Bronchial epithelial cell (primary cell): ENCODE results near the gene TMED5. TPM values are rescaled to one million over a fixed set of nuclear protein-coding genes. Genes with fewer than 3 reads are reported as not detected.

Experiments used
- DNase-seq: peaks from one replicate; pipeline ENCODE4 v3.0.0-alpha.2; 2010; ENCODE audit warnings: low read depth
- FAIRE-seq: peaks from 2 replicates; lab custom pipeline; 2011; peaks lifted over from hg19 to GRCh38; lab: Jason Lieb, UNC
- H3K27me3 ChIP-seq: 2 replicates; pipeline ENCODE4 v1.5.1; 2011; ENCODE audit warnings: low read length; ENCODE audit not compliant: control insufficient read depth, insufficient read depth
- H3K36me3 ChIP-seq: 2 replicates; pipeline ENCODE4 v1.5.1; 2011; ENCODE audit warnings: low read length; ENCODE audit not compliant: control insufficient read depth, insufficient read depth
- H3K4me3 ChIP-seq: 2 replicates; pipeline ENCODE4 v1.5.1; 2011; ENCODE audit warnings: mild to moderate bottlenecking, low read depth, low read length, control low read depth
- CTCF ChIP-seq: IDR thresholded peaks from 2 replicates; pipeline ENCODE4 v1.5.1; 2011; ENCODE audit warnings: mild to moderate bottlenecking, moderate library complexity, low read length, control low read depth, inconsistent platforms; ENCODE audit not compliant: insufficient read depth, severe bottlenecking
- total RNA-seq: library from RNA; depleted of rRNA; stranded (reverse); fragments of >200 nt; gene quantifications from 2 replicates; pipeline ENCODE4 v1.2.1, GENCODE V29; 2014

TMED5 gene
- total RNA-seq, 1 donor from 2014 or later = 52.7 TPM

DNA sequence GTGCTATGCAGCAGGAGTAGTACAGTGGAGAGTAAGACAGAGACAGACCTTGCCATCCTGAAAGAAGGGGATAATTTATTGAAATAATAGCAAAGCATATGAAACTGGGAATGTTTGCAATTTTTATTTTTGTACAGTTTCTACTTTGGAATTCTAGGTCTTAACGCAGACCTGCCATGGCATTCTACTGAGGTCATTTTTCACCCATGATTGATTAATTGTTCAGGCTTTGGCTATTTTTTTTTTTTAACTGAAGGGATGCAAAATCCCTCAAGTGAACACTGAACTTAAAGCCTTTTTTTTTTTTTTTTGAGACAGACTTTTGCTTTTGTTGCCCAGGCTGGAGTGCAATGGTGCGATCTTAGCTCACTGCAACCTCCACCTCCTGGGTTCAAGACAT, 74.0 kb downstream of the TMED5 start:
- FAIRE-seq = no peak
- Histone ChIP-seq H3K4me3 (no peak overlapping the region), H3K36me3 (no peaks in the 10 kb centered on the region), H3K27me3 (no peaks in the 10 kb centered on the region)
- DNase-seq = no peak
- TF ChIP-seq CTCF = no peak

DNA sequence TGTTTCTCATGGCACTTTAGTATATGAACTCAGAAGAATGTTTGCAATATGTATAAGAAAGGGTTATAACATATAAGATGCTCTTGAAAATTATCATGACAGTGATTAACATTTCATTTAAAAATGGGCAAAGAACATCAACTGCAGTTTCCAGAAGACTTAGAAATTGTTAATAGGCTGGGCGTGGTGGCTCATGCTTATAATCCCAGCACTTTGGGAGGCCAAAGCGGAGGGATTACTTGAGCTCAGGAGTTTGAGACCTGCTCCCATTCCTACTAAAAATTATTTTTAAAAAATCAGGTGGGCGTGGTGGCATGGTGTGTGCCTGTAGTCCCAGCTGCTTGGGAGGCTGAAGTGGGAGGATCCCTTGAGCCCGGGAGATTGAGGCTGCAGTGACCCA, 78.1 kb downstream of the TMED5 start:
- no peak for FAIRE-seq
- no peak for DNase-seq
- H3K4me3 ChIP-seq = no peak overlapping the region
- no peaks in the 10 kb centered on the region for H3K36me3 ChIP-seq
- no peak for TF ChIP-seq CTCF
- H3K27me3 ChIP-seq = no peaks in the 10 kb centered on the region

Other genes starting within 250 kb of the TMED5 start
- gene DIPK1A, start 219.0 kb downstream of the TMED5 start, total RNA-seq = 8.7 and 9.7 TPM in 2 replicates
- gene MTF2, start 101.1 kb downstream of the TMED5 start, total RNA-seq = 20.3 and 21.0 TPM in 2 replicates
- 3.4 and 4.1 TPM in 2 replicates for gene CCDC18, start 311 bp upstream of the TMED5 start, total RNA-seq
- gene DR1, start 165.5 kb upstream of the TMED5 start, total RNA-seq = 52.4 and 64.8 TPM in 2 replicates